Natural killer cell treated with Interleukin-12 subunit alpha and Interleukin-12 subunit beta and Interleukin-15 and Interleukin-18, amount 100 ng/mL, for 72 hours (primary cell): ENCODE results near the gene KLRF2. TPM values are rescaled to one million over a fixed set of nuclear protein-coding genes. Genes with fewer than 3 reads are reported as not detected.
A peak's percentile ranks its signal among the peaks of the same experiment; 100 is the strongest.
"Not testable (repeated sequence)": the region's sequence is repeated elsewhere in the genome, so short reads cannot be mapped to it uniquely, and the experiment has no call there.

ENCODE experiments used
- ATAC-seq, 2 donors: fragments of 150-1000 bp; cut with Tn5 transposase in 1 of 2; sonication (Bioruptor Pico), chemical (Tn5 transposase) in 1 of 2; 2 replicates each; pipeline ENCODE4 v1.10.0; 2021
- DNase-seq: peaks from one replicate; pipeline ENCODE4 v3.0.0; 2022; ENCODE audit warnings: low spot score
- H3K27ac Mint-ChIP-seq, 2 donors: 1 replicate in 1 of 2; 2 replicates in 1 of 2; pipeline ENCODE4 v1.8.0; 2022; ENCODE audit warnings: mixed read lengths in 2 of 2, mild to moderate bottlenecking in 1 of 2, moderate library complexity in 1 of 2
- H3K27me3 Mint-ChIP-seq, 2 donors: 1 replicate in 1 of 2; 2 replicates in 1 of 2; pipeline ENCODE4 v1.8.0; 2022; ENCODE audit warnings: mixed read lengths in 2 of 2
- H3K36me3 Mint-ChIP-seq: one replicate; pipeline ENCODE4 v1.8.0; 2022; ENCODE audit warnings: mixed read lengths
- H3K4me1 Mint-ChIP-seq, 2 donors: 1 replicate in 1 of 2; 2 replicates in 1 of 2; pipeline ENCODE4 v1.8.0; 2022; ENCODE audit warnings: low read depth in 2 of 2, mixed read lengths in 2 of 2, mild to moderate bottlenecking in 1 of 2
- H3K4me3 Mint-ChIP-seq: one replicate; pipeline ENCODE4 v1.8.0; 2022; ENCODE audit warnings: mixed read lengths
- H3K9me3 Mint-ChIP-seq: 2 replicates; pipeline ENCODE4 v1.8.0; 2022; ENCODE audit warnings: mixed read lengths
- total RNA-seq, 2 donors: library from RNA; stranded (reverse); gene quantifications; one replicate each; pipeline ENCODE4 v1.2.3, GENCODE V29; 2022

Gene KLRF2
- total RNA-seq, 2 donors from 2014 or later = not detected

GRCh38 chr12:9869307-9870161, 11.8 kb upstream of the KLRF2 start, which contains the start of gene CLEC2B:
Gene CLEC2B (minus strand): TSS chr12:9869354.
- H3K9me3 Mint-ChIP-seq = no peaks in the 10 kb centered on the region
- peaks cover 22% of the 10 kb centered on the region for H3K36me3 Mint-ChIP-seq
- H3K27me3 Mint-ChIP-seq = no peaks in the 10 kb centered on the region
- DNase-seq (peak; percentile 76), ATAC-seq (peak; percentile 85 to 91)
- H3K4me3 Mint-ChIP-seq = peak within 1 kb of the TSS; percentile 98
- H3K27ac Mint-ChIP-seq = peak within 1 kb of the TSS; percentile 96 to 100
- H3K4me1 Mint-ChIP-seq = peaks cover 34 to 37% of the 10 kb centered on the region in 2 donors

GRCh38 chr12:9870286-9870866, 10.9 kb upstream of the KLRF2 start:
- ATAC-seq (no peak), DNase-seq (no peak)
- no peaks in the 10 kb centered on the region for H3K9me3 Mint-ChIP-seq
- H3K4me3 Mint-ChIP-seq = peak overlapping the region; percentile 98
- no peaks in the 10 kb centered on the region for H3K27me3 Mint-ChIP-seq
- peaks cover 16% of the 10 kb centered on the region for H3K36me3 Mint-ChIP-seq
- H3K27ac Mint-ChIP-seq = peak overlapping the region; percentile 96 to 100
- peaks cover 28% of the 10 kb centered on the region in 2 donors for H3K4me1 Mint-ChIP-seq

- Mint-ChIP-seq H3K9me3 (no peaks in the 10 kb centered on the region), H3K4me3 (no peak overlapping the region), H3K27ac (no peak overlapping the region), H3K4me1 (peaks cover 13 to 22% of the 10 kb centered on the region in 2 donors), H3K27me3 (no peaks in the 10 kb centered on the region), H3K36me3 (peaks cover 5% of the 10 kb centered on the region)
- ATAC-seq (no peak), DNase-seq (no peak)
Observed at GRCh38 chr12:9872162-9872561, 9.1 kb upstream of the KLRF2 start.

GRCh38 chr12:9872742-9873141, 8.5 kb upstream of the KLRF2 start:
- DNase-seq (no peak), ATAC-seq (no peak)
- no peak overlapping the region for H3K4me3 Mint-ChIP-seq
- no peak overlapping the region for H3K27ac Mint-ChIP-seq
- H3K27me3 Mint-ChIP-seq = no peaks in the 10 kb centered on the region
- H3K9me3 Mint-ChIP-seq = no peaks in the 10 kb centered on the region
- peaks cover 13 to 22% of the 10 kb centered on the region in 2 donors for H3K4me1 Mint-ChIP-seq
- no peaks in the 10 kb centered on the region for H3K36me3 Mint-ChIP-seq

- ATAC-seq, H3K4me3 Mint-ChIP-seq, H3K27ac Mint-ChIP-seq, H3K36me3 Mint-ChIP-seq, H3K27me3 Mint-ChIP-seq, DNase-seq, H3K9me3 Mint-ChIP-seq: not testable (repeated sequence)
- peaks cover 0 to 13% of the 10 kb centered on the region in 2 donors for H3K4me1 Mint-ChIP-seq
Observed at GRCh38 chr12:9876120-9876519, 5.2 kb upstream of the KLRF2 start.

GRCh38 chr12:9880532-9881078, 684 bp upstream of the KLRF2 start:
- no peak for DNase-seq
- no peak overlapping the region for H3K27ac Mint-ChIP-seq
- no peak for ATAC-seq

GRCh38 chr12:9881988-9882387, 699 bp downstream of the KLRF2 start:
- Mint-ChIP-seq H3K36me3 (no peaks in the 10 kb centered on the region), H3K27ac (no peak overlapping the region), H3K9me3 (no peaks in the 10 kb centered on the region), H3K27me3 (no peaks in the 10 kb centered on the region), H3K4me1 (peaks cover 2 to 4% of the 10 kb centered on the region in 2 donors), H3K4me3 (no peak overlapping the region)
- ATAC-seq = no peak
- DNase-seq = no peak

More at GRCh38 chr12:9880532-9881078, 684 bp upstream of the KLRF2 start:
- Mint-ChIP-seq H3K9me3 (no peaks in the 10 kb centered on the region), H3K27me3 (no peaks in the 10 kb centered on the region), H3K4me1 (peaks cover 2 to 4% of the 10 kb centered on the region in 2 donors), H3K4me3 (no peak overlapping the region), H3K36me3 (no peaks in the 10 kb centered on the region)

GRCh38 chr12:9883175-9883574, 1.9 kb downstream of the KLRF2 start:
- no peaks in the 10 kb centered on the region for H3K27me3 Mint-ChIP-seq
- H3K9me3 Mint-ChIP-seq = no peaks in the 10 kb centered on the region
- H3K4me3 Mint-ChIP-seq = no peak overlapping the region
- H3K27ac Mint-ChIP-seq = no peak overlapping the region
- peaks cover 2 to 4% of the 10 kb centered on the region in 2 donors for H3K4me1 Mint-ChIP-seq
- DNase-seq (no peak), ATAC-seq (no peak)
- H3K36me3 Mint-ChIP-seq = no peaks in the 10 kb centered on the region

GRCh38 chr12:9888665-9889273, 7.5 kb downstream of the KLRF2 start:
- H3K4me3 Mint-ChIP-seq = no peak overlapping the region
- no peak for ATAC-seq

GRCh38 chr12:9895215-9895971, 14.1 kb downstream of the KLRF2 start:
- ATAC-seq = no peak
- H3K9me3 Mint-ChIP-seq = no peaks in the 10 kb centered on the region
- DNase-seq = no peak
- no peak overlapping the region for H3K27ac Mint-ChIP-seq
- no peaks in the 10 kb centered on the region for H3K36me3 Mint-ChIP-seq
- peaks cover 4 to 7% of the 10 kb centered on the region in 2 donors for H3K4me1 Mint-ChIP-seq
- H3K4me3 Mint-ChIP-seq = no peak overlapping the region
- peaks cover 0 to 6% of the 10 kb centered on the region in 2 donors for H3K27me3 Mint-ChIP-seq

More at GRCh38 chr12:9888665-9889273, 7.5 kb downstream of the KLRF2 start:
- Mint-ChIP-seq H3K9me3 (no peaks in the 10 kb centered on the region), H3K27me3 (no peaks in the 10 kb centered on the region), H3K27ac (peak overlapping the region in 1 of 2 donors; percentile 63), H3K36me3 (no peaks in the 10 kb centered on the region), H3K4me1 (peaks cover 10 to 12% of the 10 kb centered on the region in 2 donors)
- DNase-seq = no peak

- DNase-seq = no peak
- peaks cover 3 to 7% of the 10 kb centered on the region in 2 donors for H3K4me1 Mint-ChIP-seq
- peaks cover 0 to 6% of the 10 kb centered on the region in 2 donors for H3K27me3 Mint-ChIP-seq
- H3K27ac Mint-ChIP-seq = no peak overlapping the region
- no peak for ATAC-seq
- H3K36me3 Mint-ChIP-seq = peaks cover 2% of the 10 kb centered on the region
- peaks cover under 1% of the 10 kb centered on the region for H3K9me3 Mint-ChIP-seq
- H3K4me3 Mint-ChIP-seq = no peak overlapping the region
Observed at GRCh38 chr12:9897535-9897934, 16.2 kb downstream of the KLRF2 start.

GRCh38 chr12:9899209-9899608, 17.9 kb downstream of the KLRF2 start:
- Mint-ChIP-seq H3K27ac (no peak overlapping the region), H3K36me3 (peaks cover 10% of the 10 kb centered on the region), H3K4me3 (no peak overlapping the region), H3K4me1 (peaks cover 0 to under 1% of the 10 kb centered on the region in 2 donors), H3K27me3 (peaks cover 0 to 4% of the 10 kb centered on the region in 2 donors), H3K9me3 (peaks cover 8% of the 10 kb centered on the region)
- ATAC-seq = no peak
- DNase-seq = no peak

GRCh38 chr12:9900930-9901329, 19.6 kb downstream of the KLRF2 start:
- Mint-ChIP-seq H3K36me3 (peaks cover 16% of the 10 kb centered on the region), H3K9me3 (peaks cover 8% of the 10 kb centered on the region), H3K27ac (no peak overlapping the region), H3K4me3 (no peak overlapping the region), H3K4me1 (peaks cover 4 to 5% of the 10 kb centered on the region in 2 donors), H3K27me3 (no peaks in the 10 kb centered on the region)
- DNase-seq (no peak), ATAC-seq (no peak)
